GM19395 (cell line): Measurements from ENCODE around the gene MAB21L1.

Experiments used
- ATAC-seq: cut with Tn5 transposase; IDR thresholded peaks from one replicate; pipeline ENCODE4 v1.9.1; 2021; ENCODE audit warnings: mild to moderate bottlenecking, moderate library complexity; ENCODE audit not compliant: unreplicated experiment

The MAB21L1 gene

DNA sequence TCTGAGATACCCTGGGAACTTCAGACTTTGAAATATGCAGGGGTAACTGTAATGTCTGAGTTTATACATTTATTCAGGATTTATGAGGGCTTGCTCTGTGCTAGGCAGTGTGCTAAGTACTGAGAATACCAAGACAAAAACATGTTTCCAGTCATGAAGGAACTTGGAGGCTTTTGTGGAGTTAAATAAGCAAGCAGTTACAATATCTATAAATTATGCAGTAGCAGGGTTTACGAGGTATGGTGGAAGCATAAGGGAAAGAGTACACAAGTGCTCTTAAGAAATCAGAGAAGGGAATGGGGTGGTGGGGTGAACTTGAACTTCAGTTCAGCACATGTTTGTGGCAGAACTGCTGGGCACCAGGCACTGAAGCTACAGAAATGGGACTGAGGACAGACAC is 28.0 kb downstream of the MAB21L1 start:
- no peak for ATAC-seq
